Fibroblast of lung (primary cell): ENCODE measurements around the gene NOP9. TPM values are rescaled to one million over a fixed set of nuclear protein-coding genes. Genes with fewer than 3 reads are reported as not detected.

Experiments used
- DNase-seq, 2 donors: peaks; one replicate each; pipeline versions ENCODE4 v3.0.0 to v3.0.0-alpha.2; 2010; ENCODE audit warnings: low read depth in 2 of 2
- H2AFZ ChIP-seq: 2 replicates; pipeline ENCODE4 v1.5.1; 2012; ENCODE audit warnings: low read length, control low read depth, inconsistent platforms
- H3K27ac ChIP-seq: 2 replicates; pipeline ENCODE4 v1.5.1; 2011; ENCODE audit warnings: low read length, control low read depth; ENCODE audit not compliant: insufficient read depth
- H3K27me3 ChIP-seq: 2 replicates; pipeline ENCODE4 v1.5.1; 2011; ENCODE audit warnings: mild to moderate bottlenecking, low read length; ENCODE audit not compliant: control insufficient read depth, insufficient read depth
- H3K36me3 ChIP-seq: 2 replicates; pipeline ENCODE4 v1.5.1; 2011; ENCODE audit warnings: low read length; ENCODE audit not compliant: control insufficient read depth, insufficient read depth
- H3K4me1 ChIP-seq: 2 replicates; pipeline ENCODE4 v1.5.1; 2011; ENCODE audit warnings: low read length; ENCODE audit not compliant: control insufficient read depth, insufficient read depth; ENCODE audit errors: extremely low read depth
- H3K4me2 ChIP-seq: 2 replicates; pipeline ENCODE4 v1.5.1; 2011; ENCODE audit warnings: low read length, control low read depth; ENCODE audit not compliant: insufficient read depth; ENCODE audit errors: extremely low read depth
- H3K4me3 ChIP-seq, 4 experiments: fragments of 200-600 bp in 1 of 4; sonication (generic) in 1 of 4; replicated peaks in 1 of 4; 2 replicates each; pipeline ENCODE4 v1.5.1; 2011 to 2016; ENCODE audit warnings: low read length in 4 of 4, low read depth in 3 of 4, mild to moderate bottlenecking in 3 of 4, control low read depth in 2 of 4, inconsistent platforms in 1 of 4, mixed read lengths in 1 of 4; ENCODE audit not compliant: insufficient read depth in 1 of 4; ENCODE audit errors: control extremely low read depth in 1 of 4
- H3K79me2 ChIP-seq: 2 replicates; pipeline ENCODE4 v1.5.1; 2012; ENCODE audit warnings: mild to moderate bottlenecking, low read length, inconsistent platforms; ENCODE audit not compliant: control insufficient read depth, insufficient read depth
- H3K9ac ChIP-seq: 2 replicates; pipeline ENCODE4 v1.5.1; 2011; ENCODE audit warnings: mild to moderate bottlenecking, low read length, control low read depth; ENCODE audit not compliant: insufficient read depth
- H3K9me3 ChIP-seq: 2 replicates; pipeline ENCODE4 v1.5.1; 2012; ENCODE audit warnings: low read depth, low read length; ENCODE audit not compliant: control insufficient read depth, insufficient read depth
- H4K20me1 ChIP-seq: 2 replicates; pipeline ENCODE4 v1.5.1; 2011; ENCODE audit warnings: low read length; ENCODE audit not compliant: control insufficient read depth, insufficient read depth; ENCODE audit errors: extremely low read depth
- CTCF ChIP-seq, 2 donors: IDR thresholded peaks in 1 of 2; conservative IDR thresholded peaks in 1 of 2; 1 replicate in 1 of 2; 2 replicates in 1 of 2; pipeline ENCODE4 v1.5.1; 2011 to 2012; ENCODE audit warnings: low read length in 2 of 2, control low read depth in 1 of 2, inconsistent platforms in 1 of 2, low read depth in 1 of 2, mild to moderate bottlenecking in 1 of 2
- EZH2 ChIP-seq: IDR thresholded peaks from 2 replicates; pipeline ENCODE4 v1.5.1; 2012; ENCODE audit warnings: low read length, control low read depth, mild to moderate bottlenecking; ENCODE audit errors: missing control alignments
- polyA plus RNA-seq, 2 donors: library from polyadenylated mRNA; depleted of rRNA in 1 of 2; stranded (reverse) in 1 of 2; unstranded in 1 of 2; fragments of >200 nt; gene quantifications; 2 replicates each; pipeline ENCODE4 v1.2.1, GENCODE V29; 2011 to 2012; ENCODE audit warnings: missing spikeins in 1 of 2
- total RNA-seq: library from RNA; depleted of rRNA; stranded (reverse); fragments of >200 nt; gene quantifications from 2 replicates; pipeline ENCODE4 v1.2.1, GENCODE V29; 2014

NOP9 gene
- total and polyA plus RNA-seq, 2 donors (not counting 1 experiment from before 2014, with no cell fraction given), result 8.0 to 16.2 TPM

DNA sequence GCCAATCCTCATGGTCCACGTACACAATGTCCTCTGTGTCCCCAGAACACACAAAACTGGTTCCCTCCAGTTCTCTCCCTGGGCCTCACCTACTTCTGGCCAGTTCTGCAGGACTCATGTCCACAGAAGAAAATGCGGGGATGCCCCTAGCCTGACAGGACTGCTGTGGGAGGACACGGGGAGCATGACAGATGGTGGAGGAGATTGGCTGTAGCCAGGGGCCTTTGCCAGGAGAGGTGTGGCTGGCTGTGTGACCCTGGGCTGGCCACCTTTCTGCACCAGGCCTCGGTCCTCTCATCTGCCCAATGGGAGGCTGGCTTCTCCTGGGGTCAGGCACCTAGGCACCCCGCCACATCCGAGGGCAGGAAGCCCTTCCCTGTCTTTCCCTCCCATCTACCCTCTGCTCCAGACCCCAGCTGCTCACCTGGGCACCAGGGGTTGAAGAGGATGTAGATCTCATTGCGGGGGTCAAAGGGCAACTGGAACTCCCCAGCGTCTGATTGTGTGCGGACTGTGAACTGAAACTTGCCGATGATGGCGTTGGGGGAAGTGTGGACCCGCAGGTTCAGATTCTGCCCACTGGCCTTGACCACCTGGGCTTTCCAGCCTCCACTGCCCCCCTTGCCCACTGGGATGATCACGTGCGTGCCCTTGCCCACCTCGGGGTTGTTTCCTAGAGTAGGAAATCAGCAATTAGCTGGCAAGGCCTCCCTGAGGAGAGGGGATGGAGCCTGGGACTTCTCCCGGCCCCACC, 39.4 kb upstream of the NOP9 start:
- no peaks in the 10 kb centered on the region for H3K36me3 ChIP-seq
- H3K79me2 ChIP-seq, result no peaks in the 10 kb centered on the region
- H3K27me3 ChIP-seq, result no peaks in the 10 kb centered on the region
- no peak for DNase-seq
- no peaks in the 10 kb centered on the region for H3K4me1 ChIP-seq
- no peak for TF ChIP-seq EZH2
- H2AFZ ChIP-seq, result no peak overlapping the region
- H3K4me2 ChIP-seq, result no peak overlapping the region
- no peak overlapping the region for H3K4me3 ChIP-seq
- no peaks in the 10 kb centered on the region for H3K9me3 ChIP-seq
- H3K27ac ChIP-seq, result no peak overlapping the region
- H4K20me1 ChIP-seq, result no peaks in the 10 kb centered on the region
- H3K9ac ChIP-seq, result no peak overlapping the region

DNA sequence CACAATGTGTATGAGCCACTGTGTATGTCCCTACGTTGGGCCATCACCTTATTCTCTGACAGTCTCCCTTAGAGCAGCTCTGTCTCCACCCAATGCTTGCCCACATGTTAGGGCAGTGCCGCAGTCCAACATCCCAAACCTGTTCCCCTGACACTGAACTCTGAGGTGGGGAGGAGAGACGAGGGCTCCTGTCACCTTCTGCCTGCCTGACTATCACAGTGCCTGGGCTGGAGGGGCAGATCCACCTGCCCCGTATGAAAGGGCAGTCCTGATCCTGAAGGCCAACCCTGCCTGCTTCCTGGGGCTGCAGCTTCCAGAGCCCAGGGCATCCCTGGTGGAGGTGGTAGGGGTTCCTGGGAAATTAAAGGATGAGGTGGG, 38.9 kb upstream of the NOP9 start:
- no peaks in the 10 kb centered on the region for H3K27me3 ChIP-seq
- no peak overlapping the region for H3K9ac ChIP-seq
- no peaks in the 10 kb centered on the region for H3K79me2 ChIP-seq
- H3K36me3 ChIP-seq, result no peaks in the 10 kb centered on the region
- no peak for TF ChIP-seq CTCF (conservative IDR thresholded peaks at IDR 0.05 in 1 of 2, IDR thresholded peaks at IDR 0.05 in 1 of 2; ENCODE audit: low read depth in 1 of 2, low read length in 2 of 2)
- no peak for TF ChIP-seq EZH2
- H3K4me1 ChIP-seq, result no peaks in the 10 kb centered on the region
- DNase-seq, result no peak
- no peak overlapping the region for H3K4me3 ChIP-seq
- H4K20me1 ChIP-seq, result no peaks in the 10 kb centered on the region
- H2AFZ ChIP-seq, result no peak overlapping the region
- no peak overlapping the region for H3K4me2 ChIP-seq
- H3K27ac ChIP-seq, result no peak overlapping the region
- H3K9me3 ChIP-seq, result no peaks in the 10 kb centered on the region

- no peaks in the 10 kb centered on the region for H4K20me1 ChIP-seq
- no peak overlapping the region for H3K9ac ChIP-seq
- no peaks in the 10 kb centered on the region for H3K27me3 ChIP-seq
- H2AFZ ChIP-seq, result no peak overlapping the region
- no peaks in the 10 kb centered on the region for H3K4me1 ChIP-seq
- TF ChIP-seq CTCF (conservative IDR thresholded peaks at IDR 0.05 in 1 of 2, IDR thresholded peaks at IDR 0.05 in 1 of 2; ENCODE audit: low read depth in 1 of 2, low read length in 2 of 2), result no peak
- TF ChIP-seq EZH2, result no peak
- no peak overlapping the region for H3K4me2 ChIP-seq
- H3K79me2 ChIP-seq, result no peaks in the 10 kb centered on the region
- H3K27ac ChIP-seq, result no peak overlapping the region
- peaks cover 3% of the 10 kb centered on the region for H3K36me3 ChIP-seq
- DNase-seq, result no peak
- no peak overlapping the region for H3K4me3 ChIP-seq
- H3K9me3 ChIP-seq, result no peaks in the 10 kb centered on the region
Measured at GRCh38 chr14:24261256-24261968, 38.2 kb upstream of the NOP9 start.
